Skeletal muscle satellite cell (primary cell): Measurements from ENCODE around the gene MTM1.

ENCODE experiments used
- H3K27me3 ChIP-seq: 2 replicates; pipeline ENCODE4 v1.7.0; 2013; ENCODE audit warnings: low read length; ENCODE audit not compliant: control insufficient read depth, insufficient read depth
- H3K36me3 ChIP-seq: 2 replicates; pipeline ENCODE4 v1.7.0; 2013; ENCODE audit warnings: mild to moderate bottlenecking, control low read depth, low read length; ENCODE audit not compliant: insufficient read depth
- H3K4me1 ChIP-seq: 2 replicates; pipeline ENCODE4 v1.7.0; 2013; ENCODE audit warnings: low read length; ENCODE audit not compliant: control insufficient read depth, insufficient read depth
- H3K4me2 ChIP-seq: 2 replicates; pipeline ENCODE4 v1.7.0; 2013; ENCODE audit warnings: mild to moderate bottlenecking, low read length
- H3K4me3 ChIP-seq: 2 replicates; pipeline ENCODE4 v1.7.0; 2013; ENCODE audit warnings: low read length
- H3K9ac ChIP-seq: 2 replicates; pipeline ENCODE4 v1.7.0; 2013; ENCODE audit warnings: mild to moderate bottlenecking, low read depth, low read length, moderate library complexity
- H3K9me3 ChIP-seq: replicated peaks from 2 replicates; pipeline ENCODE4 v1.7.0; 2013; ENCODE audit warnings: mild to moderate bottlenecking, control low read depth, low read length

Gene MTM1

DNA sequence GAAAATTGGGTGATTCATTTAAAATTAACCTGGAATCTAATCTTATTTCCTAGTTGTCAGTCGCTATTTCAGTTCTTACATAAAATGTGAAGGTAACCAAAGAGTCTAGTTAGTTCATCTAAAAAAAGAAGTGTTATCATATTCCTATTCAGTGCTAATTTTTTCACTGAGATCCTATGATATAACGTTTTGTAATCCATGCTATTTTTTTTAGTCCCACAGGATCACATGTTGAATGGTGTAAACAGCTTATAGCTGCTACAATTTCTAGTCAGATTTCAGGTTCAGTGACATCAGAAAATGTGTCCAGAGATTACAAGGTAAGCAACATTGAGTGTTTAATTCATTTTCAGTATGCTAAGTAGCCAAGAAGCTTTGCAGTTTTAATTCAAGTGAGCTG lies 130.6 kb downstream of the MTM1 start:
- Histone ChIP-seq H3K36me3 (no peaks in the 10 kb centered on the region), H3K9ac (no peak overlapping the region), H3K27me3 (no peaks in the 10 kb centered on the region), H3K4me1 (no peaks in the 10 kb centered on the region), H3K9me3 (no peaks in the 10 kb centered on the region), H3K4me2 (no peak overlapping the region), H3K4me3 (no peak overlapping the region)

DNA sequence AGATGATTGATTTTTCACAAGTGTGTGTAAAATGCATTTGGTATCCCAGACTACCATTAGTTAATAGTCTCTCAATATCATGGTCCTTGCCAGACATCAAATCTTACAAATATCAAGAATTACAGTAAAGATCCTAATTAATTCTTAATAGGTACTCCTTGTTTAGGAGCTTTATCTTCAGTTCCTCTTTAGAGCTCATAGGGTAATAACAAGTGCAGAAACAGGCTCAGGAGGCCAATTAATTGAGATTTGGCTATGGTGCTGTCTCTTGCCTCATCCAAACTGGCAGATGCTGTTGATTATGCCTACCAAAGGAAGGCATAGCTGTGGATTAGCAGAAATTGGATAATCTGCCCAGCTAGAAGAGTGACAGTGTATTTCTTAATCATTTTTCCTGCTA lies 131.7 kb downstream of the MTM1 start:
- H3K27me3 ChIP-seq: no peaks in the 10 kb centered on the region
- no peaks in the 10 kb centered on the region for H3K9me3 ChIP-seq
- H3K4me3 ChIP-seq: no peak overlapping the region
- no peak overlapping the region for H3K4me2 ChIP-seq
- no peaks in the 10 kb centered on the region for H3K4me1 ChIP-seq
- no peaks in the 10 kb centered on the region for H3K36me3 ChIP-seq
- no peak overlapping the region for H3K9ac ChIP-seq

DNA sequence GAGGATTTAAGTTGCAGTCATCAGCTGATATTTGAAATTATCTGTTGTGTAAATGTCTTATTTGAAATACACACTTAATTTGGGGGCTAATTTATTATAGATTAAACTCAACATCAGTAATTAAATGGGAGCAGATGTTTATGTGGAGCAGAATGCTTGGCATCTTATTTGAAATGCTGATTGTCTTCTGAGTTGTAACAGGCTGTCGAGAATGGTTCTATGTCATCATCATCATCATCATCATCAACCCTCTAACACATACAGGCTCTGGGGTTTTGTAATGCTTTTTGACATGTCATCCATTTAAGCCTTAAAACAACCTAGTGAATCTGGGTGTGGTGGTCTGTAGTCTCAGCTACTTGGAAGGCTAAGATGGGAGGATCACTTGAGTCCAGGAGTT lies 133.0 kb downstream of the MTM1 start:
- Histone ChIP-seq H3K4me2 (no peak overlapping the region), H3K27me3 (no peaks in the 10 kb centered on the region), H3K9ac (no peak overlapping the region), H3K4me3 (no peak overlapping the region), H3K36me3 (no peaks in the 10 kb centered on the region), H3K4me1 (no peaks in the 10 kb centered on the region), H3K9me3 (no peaks in the 10 kb centered on the region)

DNA sequence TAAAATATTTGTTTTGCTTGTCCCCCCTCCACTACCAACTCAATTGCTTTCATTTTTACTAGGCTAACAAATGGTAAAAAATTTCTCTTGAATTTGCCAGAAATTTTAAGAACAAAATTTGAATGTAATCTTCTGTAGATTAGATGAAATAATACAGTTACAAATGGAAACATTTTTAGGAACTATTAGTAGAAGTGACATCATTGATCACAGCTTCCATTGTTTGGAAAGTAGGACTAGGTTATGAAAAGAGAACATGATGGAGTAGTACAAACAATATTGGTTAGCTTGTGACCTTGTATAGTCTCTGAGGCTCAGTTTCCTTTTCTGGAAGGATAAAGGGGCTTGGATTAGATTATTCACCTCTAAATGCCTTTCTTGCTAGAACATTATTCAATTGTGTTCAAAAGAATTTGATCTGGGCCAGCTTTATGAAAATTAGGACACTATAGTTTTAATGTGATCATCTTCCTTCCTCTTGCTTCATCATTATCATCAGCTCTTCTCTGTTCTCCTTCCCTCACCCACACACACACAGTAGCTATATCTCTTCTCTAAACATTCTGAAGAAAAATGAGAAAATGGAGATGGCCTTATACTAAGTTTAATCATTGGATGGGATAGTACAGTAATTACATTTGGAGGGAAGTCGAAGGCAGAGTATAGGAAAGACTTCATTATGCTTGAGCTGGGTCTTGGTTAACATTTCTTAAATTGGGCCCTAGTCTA lies 134.7 kb downstream of the MTM1 start:
- Histone ChIP-seq H3K4me2 (no peak overlapping the region), H3K36me3 (no peaks in the 10 kb centered on the region), H3K4me1 (no peaks in the 10 kb centered on the region), H3K27me3 (no peaks in the 10 kb centered on the region), H3K4me3 (no peak overlapping the region), H3K9me3 (no peaks in the 10 kb centered on the region), H3K9ac (no peak overlapping the region)

DNA sequence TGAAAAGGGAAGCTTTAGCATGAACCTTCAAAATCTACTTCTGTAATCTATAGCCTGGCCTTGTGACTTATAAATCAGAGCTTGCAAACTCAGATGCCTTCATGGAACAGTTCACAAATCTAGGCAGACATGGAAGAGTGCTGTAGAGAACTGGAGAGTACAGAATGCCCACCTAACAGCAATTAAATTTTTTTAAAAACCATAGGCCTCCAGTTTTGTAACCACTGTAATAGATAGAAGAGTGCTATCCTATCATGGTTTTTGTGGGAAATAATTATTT lies 135.2 kb downstream of the MTM1 start:
- Histone ChIP-seq H3K4me1 (no peaks in the 10 kb centered on the region), H3K9ac (no peak overlapping the region), H3K4me3 (no peak overlapping the region), H3K36me3 (no peaks in the 10 kb centered on the region), H3K4me2 (no peak overlapping the region), H3K9me3 (no peaks in the 10 kb centered on the region), H3K27me3 (no peaks in the 10 kb centered on the region)

DNA sequence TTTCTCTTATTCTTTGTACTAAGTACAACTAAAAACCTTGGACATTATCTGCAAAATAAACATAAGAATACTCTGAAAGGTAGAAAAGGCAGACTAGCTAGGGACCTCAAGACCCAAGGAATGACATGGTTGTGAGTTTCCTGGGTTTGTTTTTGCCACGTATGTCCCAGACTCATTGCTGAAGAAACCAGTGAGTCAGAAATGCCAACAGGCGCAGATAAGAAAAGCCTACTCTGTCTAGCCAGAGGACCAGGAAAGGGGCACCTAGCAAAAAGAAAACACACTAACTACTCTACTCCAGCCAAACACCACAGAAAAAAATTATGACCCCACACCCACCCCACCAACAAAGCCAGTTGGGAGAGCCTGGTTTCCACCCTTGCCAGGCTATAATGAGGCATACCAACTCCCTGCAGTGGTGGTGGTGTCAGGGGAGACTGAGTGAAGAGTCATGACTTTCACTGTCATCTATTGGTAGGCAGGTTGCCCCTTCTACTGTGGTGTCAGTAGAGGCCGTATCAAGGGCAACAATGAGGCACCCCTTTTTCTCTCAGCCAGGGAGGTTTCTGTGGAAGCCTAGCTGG lies 135.7 kb downstream of the MTM1 start:
- Histone ChIP-seq H3K4me3 (no peak overlapping the region), H3K36me3 (no peaks in the 10 kb centered on the region), H3K9ac (no peak overlapping the region), H3K4me1 (no peaks in the 10 kb centered on the region), H3K9me3 (no peaks in the 10 kb centered on the region), H3K4me2 (no peak overlapping the region), H3K27me3 (no peaks in the 10 kb centered on the region)

DNA sequence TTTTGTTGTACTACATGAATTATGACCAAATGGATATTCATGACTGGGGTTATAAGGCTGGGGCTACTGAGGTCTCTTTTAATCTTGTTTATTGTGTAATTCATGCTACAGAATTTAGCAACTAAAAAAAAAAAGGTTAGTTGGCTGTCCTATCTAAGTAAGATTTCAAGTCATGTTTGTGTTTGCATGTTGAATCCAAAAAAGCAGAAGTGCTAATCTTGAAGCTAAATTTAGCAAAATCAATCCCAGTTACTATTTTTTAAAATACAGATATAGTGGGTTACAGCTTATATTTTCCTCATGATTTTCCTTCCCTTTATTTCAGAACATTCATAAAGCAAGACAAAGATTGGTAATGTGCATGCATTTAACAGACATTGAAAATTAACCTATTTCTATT lies 144.2 kb downstream of the MTM1 start:
- Histone ChIP-seq H3K36me3 (no peaks in the 10 kb centered on the region), H3K9ac (no peak overlapping the region), H3K4me2 (no peak overlapping the region), H3K27me3 (no peaks in the 10 kb centered on the region), H3K4me3 (no peak overlapping the region), H3K4me1 (peaks cover 3% of the 10 kb centered on the region), H3K9me3 (no peaks in the 10 kb centered on the region)

DNA sequence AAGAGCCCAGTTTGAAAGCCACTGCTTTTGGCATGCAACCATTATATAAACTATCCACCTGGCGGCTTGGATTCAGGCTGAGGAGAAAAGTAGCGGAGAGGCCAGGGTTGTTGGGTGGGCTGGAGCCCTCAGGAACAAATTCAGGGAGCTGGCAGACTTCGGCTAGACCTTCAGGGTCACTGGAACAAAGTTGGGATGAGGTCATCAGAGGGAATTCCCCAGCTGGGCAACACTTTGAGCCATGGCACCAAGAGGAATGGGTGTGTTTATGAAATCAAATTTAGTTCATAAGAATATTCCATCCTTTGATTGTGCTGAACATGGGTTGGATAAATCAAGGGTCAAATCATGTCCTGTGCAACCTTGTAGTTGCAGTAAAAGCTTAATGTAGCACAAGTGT lies 146.8 kb downstream of the MTM1 start:
- H3K4me3 ChIP-seq: no peak overlapping the region
- H3K36me3 ChIP-seq: no peaks in the 10 kb centered on the region
- H3K27me3 ChIP-seq: no peaks in the 10 kb centered on the region
- no peak overlapping the region for H3K4me2 ChIP-seq
- H3K9ac ChIP-seq: no peak overlapping the region
- peaks cover 3% of the 10 kb centered on the region for H3K4me1 ChIP-seq
- H3K9me3 ChIP-seq: no peaks in the 10 kb centered on the region

DNA sequence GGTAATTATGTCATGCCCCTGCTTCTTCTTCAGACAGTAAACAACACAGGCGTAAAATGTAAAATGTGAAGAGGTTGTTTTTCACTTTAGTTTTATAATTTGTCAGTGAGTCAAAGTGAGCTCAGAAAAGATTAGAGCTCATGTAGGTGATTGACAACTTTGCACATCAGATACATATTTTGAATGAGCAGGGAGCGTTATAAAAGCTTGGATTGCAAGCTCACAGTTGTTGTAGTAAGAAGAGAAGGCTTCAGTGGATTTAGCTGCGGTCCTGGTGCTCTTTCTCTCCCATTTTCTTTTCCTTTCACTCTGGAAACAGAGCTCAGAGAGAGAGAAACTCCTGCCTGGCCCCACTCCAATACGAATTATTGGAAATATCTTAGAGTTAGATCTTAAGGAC lies 151.2 kb downstream of the MTM1 start:
- no peak overlapping the region for H3K4me2 ChIP-seq
- no peak overlapping the region for H3K4me3 ChIP-seq
- no peaks in the 10 kb centered on the region for H3K9me3 ChIP-seq
- H3K9ac ChIP-seq: no peak overlapping the region
- H3K4me1 ChIP-seq: no peaks in the 10 kb centered on the region
- no peaks in the 10 kb centered on the region for H3K27me3 ChIP-seq
- no peaks in the 10 kb centered on the region for H3K36me3 ChIP-seq
